ENCODE data around the gene SORCS1. TPM values are rescaled to one million over a fixed set of nuclear protein-coding genes. Genes with fewer than 3 reads are reported as not detected.

The SORCS1 gene
- total RNA-seq, 1 donor from 2014 or later: 11.1 TPM

GRCh38 chr10:106973716-106974115 lies 190.8 kb downstream of the SORCS1 start:
- no peak for TF ChIP-seq CTCF (IDR thresholded peaks at IDR 0.05)
- TF ChIP-seq EZH2phosphoT487 (IDR thresholded peaks at IDR 0.05): no peak
- no peak for TF ChIP-seq EZH2 (IDR thresholded peaks at IDR 0.05)
- Histone ChIP-seq H3K9me3 (ENCODE audit: low read depth) (no peaks in the 10 kb centered on the region), H3K9ac (no peak overlapping the region), H3F3A (ENCODE audit: low read depth) (peaks cover 5% of the 10 kb centered on the region), H3K27me3 (no peaks in the 10 kb centered on the region), H3K4me3 (no peak overlapping the region), H2AFZ (replicated peaks) (no peak overlapping the region), H3K4me1 (peaks cover 19% of the 10 kb centered on the region), H3K4me2 (peak overlapping the region; percentile 5), H3K27ac (no peak overlapping the region), H4K20me1 (ENCODE audit: low read depth) (no peaks in the 10 kb centered on the region), H3K36me3 (no peaks in the 10 kb centered on the region), H3K79me2 (ENCODE audit: low read depth) (no peaks in the 10 kb centered on the region)
- H3K9me3 Mint-ChIP-seq: peaks cover 14% of the 10 kb centered on the region
- no peaks in the 10 kb centered on the region for H3K27me3 Mint-ChIP-seq (ENCODE audit: insufficient read depth, low read depth)
- H3K4me3 Mint-ChIP-seq: no peak overlapping the region
- DNase-seq (ENCODE audit: low spot score): no peak
- peaks cover 3% of the 10 kb centered on the region for H3K36me3 Mint-ChIP-seq
- peaks cover 23% of the 10 kb centered on the region for H3K4me1 Mint-ChIP-seq
- H3K27ac Mint-ChIP-seq: no peak overlapping the region

- peak; percentile 25 for DNase-seq (ENCODE audit: low spot score)
- peaks cover 23% of the 10 kb centered on the region for H3K4me1 Mint-ChIP-seq
- no peak overlapping the region for H3K9ac ChIP-seq
- H3K27ac ChIP-seq: no peak overlapping the region
- peak overlapping the region; percentile 5 for H3K4me2 ChIP-seq
- peaks cover 5% of the 10 kb centered on the region for H3F3A ChIP-seq (ENCODE audit: low read depth)
- H3K27me3 ChIP-seq: no peaks in the 10 kb centered on the region
- H3K9me3 Mint-ChIP-seq: peaks cover 14% of the 10 kb centered on the region
- peaks cover 3% of the 10 kb centered on the region for H3K36me3 Mint-ChIP-seq
- H4K20me1 ChIP-seq (ENCODE audit: low read depth): no peaks in the 10 kb centered on the region
- H3K27ac Mint-ChIP-seq: peak overlapping the region; percentile 25
- no peak overlapping the region for H2AFZ ChIP-seq (replicated peaks)
- H3K36me3 ChIP-seq: no peaks in the 10 kb centered on the region
- H3K9me3 ChIP-seq (ENCODE audit: low read depth): no peaks in the 10 kb centered on the region
- H3K4me3 ChIP-seq: no peak overlapping the region
- H3K4me3 Mint-ChIP-seq: no peak overlapping the region
- TF ChIP-seq EZH2phosphoT487 (IDR thresholded peaks at IDR 0.05): no peak
- no peak for TF ChIP-seq CTCF (IDR thresholded peaks at IDR 0.05)
- no peak for TF ChIP-seq EZH2 (IDR thresholded peaks at IDR 0.05)
- no peaks in the 10 kb centered on the region for H3K27me3 Mint-ChIP-seq (ENCODE audit: insufficient read depth, low read depth)
- no peaks in the 10 kb centered on the region for H3K79me2 ChIP-seq (ENCODE audit: low read depth)
- peaks cover 19% of the 10 kb centered on the region for H3K4me1 ChIP-seq
These were observed 191.2 kb downstream of the SORCS1 start for GRCh38 chr10:106973288-106973687.

- peaks cover 5% of the 10 kb centered on the region for H3F3A ChIP-seq (ENCODE audit: low read depth)
- no peak overlapping the region for H3K27ac ChIP-seq
- H3K9me3 ChIP-seq (ENCODE audit: low read depth): no peaks in the 10 kb centered on the region
- H3K9me3 Mint-ChIP-seq: peaks cover 11% of the 10 kb centered on the region
- peaks cover 3% of the 10 kb centered on the region for H3K36me3 Mint-ChIP-seq
- no peaks in the 10 kb centered on the region for H4K20me1 ChIP-seq (ENCODE audit: low read depth)
- H3K27me3 ChIP-seq: no peaks in the 10 kb centered on the region
- peaks cover 19% of the 10 kb centered on the region for H3K4me1 ChIP-seq
- H3K27ac Mint-ChIP-seq: no peak overlapping the region
- H3K4me3 Mint-ChIP-seq: no peak overlapping the region
- H3K36me3 ChIP-seq: no peaks in the 10 kb centered on the region
- H3K9ac ChIP-seq: no peak overlapping the region
- no peak overlapping the region for H3K4me3 ChIP-seq
- H3K27me3 Mint-ChIP-seq (ENCODE audit: insufficient read depth, low read depth): no peaks in the 10 kb centered on the region
- no peak overlapping the region for H3K4me2 ChIP-seq
- H2AFZ ChIP-seq (replicated peaks): no peak overlapping the region
- TF ChIP-seq EZH2phosphoT487 (IDR thresholded peaks at IDR 0.05) (no peak), EZH2 (IDR thresholded peaks at IDR 0.05) (no peak), CTCF (IDR thresholded peaks at IDR 0.05) (no peak)
- peaks cover 23% of the 10 kb centered on the region for H3K4me1 Mint-ChIP-seq
- DNase-seq (ENCODE audit: low spot score): no peak
- H3K79me2 ChIP-seq (ENCODE audit: low read depth): no peaks in the 10 kb centered on the region
These were observed 192.1 kb downstream of the SORCS1 start for GRCh38 chr10:106972381-106972780.

Measured in neural progenitor cell (in vitro differentiated cells).